ENCODE data around the gene LRRC49.
"Not testable (repeated sequence)": the region's sequence is repeated elsewhere in the genome, so short reads cannot be mapped to it uniquely, and the experiment has no call there.

The LRRC49 gene, protein sequence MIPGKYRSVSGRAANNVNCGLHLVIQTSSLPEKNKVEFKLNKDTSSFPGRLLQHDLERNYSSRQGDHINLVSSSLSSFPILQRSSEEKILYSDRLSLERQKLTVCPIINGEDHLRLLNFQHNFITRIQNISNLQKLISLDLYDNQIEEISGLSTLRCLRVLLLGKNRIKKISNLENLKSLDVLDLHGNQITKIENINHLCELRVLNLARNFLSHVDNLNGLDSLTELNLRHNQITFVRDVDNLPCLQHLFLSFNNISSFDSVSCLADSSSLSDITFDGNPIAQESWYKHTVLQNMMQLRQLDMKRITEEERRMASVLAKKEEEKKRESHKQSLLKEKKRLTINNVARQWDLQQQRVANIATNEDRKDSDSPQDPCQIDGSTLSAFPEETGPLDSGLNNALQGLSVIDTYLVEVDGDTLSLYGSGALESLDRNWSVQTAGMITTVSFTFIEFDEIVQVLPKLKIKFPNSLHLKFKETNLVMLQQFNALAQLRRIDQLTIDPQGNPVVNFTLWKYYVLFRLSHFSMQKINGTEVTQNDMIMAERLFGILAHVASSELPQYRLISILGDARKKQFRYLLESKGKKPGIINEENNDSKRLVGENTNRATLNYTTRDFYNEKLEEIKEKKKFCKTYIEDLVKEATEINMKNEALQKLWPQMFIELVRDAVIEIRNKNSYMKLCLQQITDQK

GRCh38 chr15:70892002-70892911 lies at the start of gene LRRC49, which contains the start of gene THAP10:
Gene LRRC49 (plus strand): TSS chr15:70892826. CDS start chr15:70892895, 69 bp downstream.
Gene THAP10 (minus strand): TSS chr15:70892433. CDS start chr15:70892272, 161 bp downstream.
- DNase-seq = peak; percentile 94

GRCh38 chr15:70845602-70846360 lies 46.8 kb upstream of the LRRC49 start:
- no peak for DNase-seq

DNA sequence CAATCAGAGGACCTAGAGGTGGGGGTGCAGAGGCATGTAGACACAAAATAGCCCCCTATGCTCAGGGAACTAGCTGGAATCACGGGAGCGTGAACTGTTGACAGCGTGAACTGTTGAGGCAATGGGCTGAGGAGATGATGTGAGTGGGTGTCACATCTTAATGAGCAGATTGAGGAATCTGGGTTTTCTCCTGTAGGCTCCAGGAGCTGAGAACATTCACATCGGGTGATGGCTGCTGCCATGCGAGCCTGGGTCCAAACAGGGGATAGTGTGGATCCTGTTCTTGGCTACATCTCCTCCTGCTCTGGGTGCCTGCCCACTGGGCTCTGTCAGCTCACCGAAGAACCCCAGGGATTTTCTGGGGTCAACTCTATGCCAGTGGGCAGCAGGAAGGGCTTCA lies 40.7 kb upstream of the LRRC49 start:
- no peak for DNase-seq

DNA sequence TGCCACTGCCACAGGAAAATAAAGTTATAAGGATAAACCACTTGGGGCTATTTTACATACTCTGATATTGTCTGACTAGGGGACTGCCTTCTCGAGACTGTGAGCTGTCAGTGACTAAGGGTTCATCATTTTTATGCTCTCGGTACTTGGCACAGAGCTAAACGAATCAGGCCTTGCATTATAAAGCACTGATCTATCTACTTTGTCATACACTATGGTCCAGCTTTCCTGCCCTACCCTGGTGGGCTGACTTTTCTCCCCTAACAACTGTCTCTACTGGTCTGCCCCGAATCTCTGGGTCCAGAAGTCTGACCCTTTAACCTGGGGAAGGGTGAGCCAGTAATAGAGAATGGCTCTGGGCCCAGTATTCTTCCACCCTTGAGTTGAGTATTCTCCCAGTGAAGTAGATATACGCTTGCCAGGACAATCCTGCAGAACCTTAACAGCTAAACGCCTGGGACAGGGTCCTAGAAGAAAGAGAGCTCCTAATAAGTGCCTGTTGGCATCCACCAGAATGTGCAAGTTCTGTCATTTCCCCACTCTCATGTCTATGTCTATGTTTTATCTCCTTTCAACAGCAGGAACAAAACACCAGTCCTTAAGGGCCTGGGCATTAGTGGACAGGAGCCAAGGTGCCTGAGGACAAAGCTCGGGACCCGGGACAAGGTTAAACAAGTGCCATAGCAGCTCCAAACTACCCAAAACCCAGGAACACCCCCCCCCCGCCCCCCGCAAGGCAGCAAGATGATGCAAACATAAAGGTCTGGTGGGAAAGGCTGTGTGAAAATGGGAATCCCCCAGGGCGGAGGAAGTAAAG lies 39.9 kb upstream of the LRRC49 start:
- DNase-seq = no peak

DNA sequence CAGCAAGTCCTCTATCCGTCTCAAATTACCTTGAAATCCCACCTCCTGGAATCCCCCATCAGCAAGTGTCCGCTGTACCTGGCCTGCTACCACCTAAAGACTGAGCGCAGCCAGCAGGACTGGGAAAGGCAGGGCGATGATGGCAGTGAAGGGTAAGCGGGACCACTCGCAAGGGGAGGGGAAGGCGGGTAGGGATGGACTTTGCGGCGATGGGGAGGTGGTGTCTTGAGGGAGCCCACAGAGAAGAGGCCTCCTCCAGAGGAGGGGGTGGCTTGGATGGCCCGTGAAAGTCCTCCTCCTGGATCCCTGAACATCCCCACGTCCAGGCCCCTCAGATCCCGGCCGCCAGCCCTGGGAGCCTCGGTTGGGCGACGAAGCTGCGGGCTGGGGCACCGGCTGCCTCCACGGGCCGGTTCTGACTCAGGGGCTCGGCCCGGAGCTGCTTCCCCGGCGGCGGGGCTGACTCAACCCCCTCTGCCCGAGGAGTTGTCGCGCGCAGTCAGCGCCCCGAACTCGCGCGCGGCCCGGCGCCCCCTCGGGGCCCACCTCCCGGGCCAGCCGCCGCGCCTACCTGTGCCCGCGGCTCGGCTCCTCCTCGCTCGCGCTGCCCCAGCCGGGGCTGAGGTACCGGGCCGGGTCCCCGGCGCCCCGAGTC lies 39.2 kb upstream of the LRRC49 start:
- no peak for DNase-seq

DNA sequence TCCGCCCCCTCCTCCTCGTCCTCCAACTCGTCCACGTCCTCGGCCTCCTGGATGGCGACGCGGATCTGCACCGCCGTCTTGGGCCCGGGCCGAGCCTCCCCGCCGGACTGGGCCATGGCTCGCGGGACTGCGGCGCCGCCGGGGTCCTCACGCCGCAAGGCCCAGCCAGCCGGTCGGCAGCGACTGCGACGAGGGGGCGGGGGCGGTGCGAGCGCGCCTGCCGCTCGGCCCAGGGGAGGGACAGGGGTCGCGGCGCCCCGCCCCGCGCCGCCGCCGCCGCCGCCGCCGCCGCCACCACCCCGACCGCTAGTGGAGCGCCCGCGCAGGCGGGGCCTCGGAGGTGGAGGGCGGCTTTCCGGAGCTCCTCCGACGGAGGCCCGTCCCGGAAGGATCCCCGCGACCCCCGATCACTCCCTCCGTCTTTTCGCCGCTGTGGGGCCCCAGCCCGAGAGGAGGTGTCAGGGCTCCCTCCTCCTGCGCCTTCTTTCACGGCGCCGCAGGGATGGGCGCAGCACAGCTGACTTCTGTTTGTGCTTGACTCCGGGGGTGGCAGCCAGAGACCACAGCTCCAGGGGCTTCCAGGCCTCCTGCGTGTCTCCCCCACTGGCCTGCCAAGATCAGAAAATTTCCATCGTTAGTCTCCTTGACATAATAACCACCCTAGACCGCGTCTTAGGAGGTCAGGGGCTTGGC lies 38.5 kb upstream of the LRRC49 start, which contains the start of gene LARP6:
TSS of gene LARP6 (minus strand) at position 185 of the 693 bp plus-strand sequence. CDS start at position 116, 69 bp downstream.
- DNase-seq = peak; percentile 45

GRCh38 chr15:70854666-70854976 lies 38.0 kb upstream of the LRRC49 start:
- no peak for DNase-seq

DNA sequence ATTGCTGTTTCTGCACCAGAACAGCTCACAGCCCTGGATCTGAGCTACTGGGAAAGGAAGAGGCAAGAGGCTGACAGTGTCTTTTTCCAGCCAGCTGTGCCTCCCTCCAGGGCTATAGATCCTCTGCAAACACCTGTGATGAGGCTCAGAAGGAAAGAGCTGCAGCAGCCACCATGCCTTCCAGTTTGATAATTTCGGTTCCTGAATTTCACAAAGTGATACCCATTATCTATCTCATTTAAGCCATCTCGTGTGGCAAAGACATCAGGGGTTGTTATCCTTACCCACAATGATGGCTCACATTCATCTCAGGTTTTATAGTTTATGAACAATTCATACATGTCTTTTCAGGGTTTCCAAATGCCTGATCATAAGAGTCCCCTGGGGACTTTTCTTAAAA lies 36.9 kb upstream of the LRRC49 start:
- no peak for DNase-seq

GRCh38 chr15:70856177-70856883 lies 36.3 kb upstream of the LRRC49 start:
- DNase-seq = no peak

GRCh38 chr15:70856884-70857561 lies 35.6 kb upstream of the LRRC49 start:
- DNase-seq = no peak

- DNase-seq = no peak
Observed at GRCh38 chr15:70857562-70858285, 34.9 kb upstream of the LRRC49 start.

- DNase-seq = not testable (repeated sequence)
Observed at GRCh38 chr15:70858614-70859321, 33.9 kb upstream of the LRRC49 start.

- DNase-seq = no peak
Observed at GRCh38 chr15:70859322-70859908, 33.2 kb upstream of the LRRC49 start.

DNA sequence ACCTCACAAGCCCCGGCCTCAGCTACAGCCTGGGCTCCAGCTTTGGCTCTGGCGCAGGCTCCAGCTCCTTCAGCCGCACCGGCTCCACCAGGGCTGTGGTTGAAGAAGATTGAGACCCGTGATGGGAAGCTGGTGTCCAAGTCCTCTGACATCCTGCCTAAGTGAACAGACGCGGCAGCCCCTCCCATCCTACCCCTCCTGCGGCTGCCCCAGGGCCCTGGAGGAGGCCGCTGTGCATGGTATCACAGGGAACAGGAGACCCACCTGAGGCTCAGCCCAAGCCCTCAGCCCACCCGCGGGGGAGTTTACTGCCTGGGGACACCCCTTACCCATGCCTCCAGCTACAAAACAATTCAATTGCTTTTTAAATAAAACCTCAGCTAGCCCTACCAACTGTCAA lies 32.6 kb upstream of the LRRC49 start:
- DNase-seq = no peak

GRCh38 chr15:70863450-70864218 lies 29.0 kb upstream of the LRRC49 start:
- no peak for DNase-seq

DNA sequence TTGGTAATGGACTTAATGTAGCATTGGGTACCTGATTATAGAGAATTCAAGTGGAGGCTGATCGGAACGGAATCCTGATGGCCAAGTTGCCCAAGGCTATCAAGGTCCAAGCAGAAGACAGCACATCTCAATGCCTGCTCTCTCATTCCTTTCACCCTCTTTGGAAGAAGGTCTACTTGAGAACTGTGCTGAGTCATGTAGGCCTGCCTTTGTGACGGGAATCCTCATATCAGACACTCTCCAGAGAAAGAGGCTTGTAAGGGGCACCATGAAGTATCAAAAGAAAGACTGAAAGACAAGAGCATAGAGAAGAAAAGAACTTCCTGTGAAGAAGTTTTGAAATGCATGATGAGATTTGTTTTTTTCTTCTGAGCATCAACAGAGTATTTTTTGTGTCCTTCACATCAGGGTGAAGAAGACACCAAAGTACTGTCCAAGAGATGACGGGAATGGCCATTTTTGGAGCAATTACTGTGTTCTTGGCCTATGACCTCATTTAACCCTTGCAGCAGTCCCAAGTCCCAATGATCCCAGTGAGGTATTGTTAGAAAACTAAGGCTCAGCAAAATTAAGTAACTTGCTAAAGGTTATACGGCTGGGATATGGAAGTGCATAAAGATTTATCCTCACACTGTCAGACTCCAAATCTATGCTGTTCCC lies 25.5 kb upstream of the LRRC49 start:
- DNase-seq = no peak

All from NCI-H2171 (cell line).